RWPE2 (cell line): ENCODE data around the gene PLPPR5.

Source experiments
- ATAC-seq: fragments of 200-7000 bp; cut with Tn5 transposase; 3 replicates; pipeline ENCODE4 v1.9.1; 2021; ENCODE audit warnings: low read depth
- DNase-seq: peaks from one replicate; pipeline ENCODE4 v3.0.0-alpha.2; 2020; ENCODE audit warnings: low spot score
- H3K27ac ChIP-seq: fragments of 450-650 bp; 2 replicates; pipeline ENCODE4 v1.5.1; 2017; ENCODE audit warnings: mild to moderate bottlenecking; ENCODE audit not compliant: poor library complexity, severe bottlenecking
- H3K27me3 ChIP-seq: fragments of 250-450 bp; sonication (Bioruptor Pico); 2 replicates; pipeline ENCODE4 v1.5.1; 2021; ENCODE audit warnings: mild to moderate bottlenecking, moderate library complexity; ENCODE audit not compliant: insufficient read depth, poor library complexity, severe bottlenecking
- H3K36me3 ChIP-seq: fragments of 250-450 bp; sonication (Bioruptor Pico); 2 replicates; pipeline ENCODE4 v1.5.1; 2020; ENCODE audit warnings: low read depth, mild to moderate bottlenecking, moderate library complexity
- H3K4me1 ChIP-seq: fragments of 250-450 bp; sonication (Bioruptor Pico); 2 replicates; pipeline ENCODE4 v1.5.1; 2021; ENCODE audit warnings: mild to moderate bottlenecking, moderate library complexity; ENCODE audit not compliant: insufficient read depth, poor library complexity, severe bottlenecking
- H3K4me3 ChIP-seq: fragments of 250-450 bp; sonication (Bioruptor Pico); 2 replicates; pipeline ENCODE4 v1.5.1; 2021; ENCODE audit warnings: mild to moderate bottlenecking, moderate library complexity; ENCODE audit not compliant: severe bottlenecking
- H3K9me3 ChIP-seq: fragments of 250-450 bp; sonication (Bioruptor Pico); 2 replicates; pipeline ENCODE4 v1.5.1; 2021; ENCODE audit warnings: mild to moderate bottlenecking, moderate library complexity; ENCODE audit not compliant: severe bottlenecking
- CTCF ChIP-seq: fragments of 450-650 bp; IDR thresholded peaks from one replicate; pipeline ENCODE4 v1.5.1; 2017; ENCODE audit warnings: mild to moderate bottlenecking, moderate library complexity; ENCODE audit not compliant: poor library complexity, severe bottlenecking

PLPPR5 gene

DNA sequence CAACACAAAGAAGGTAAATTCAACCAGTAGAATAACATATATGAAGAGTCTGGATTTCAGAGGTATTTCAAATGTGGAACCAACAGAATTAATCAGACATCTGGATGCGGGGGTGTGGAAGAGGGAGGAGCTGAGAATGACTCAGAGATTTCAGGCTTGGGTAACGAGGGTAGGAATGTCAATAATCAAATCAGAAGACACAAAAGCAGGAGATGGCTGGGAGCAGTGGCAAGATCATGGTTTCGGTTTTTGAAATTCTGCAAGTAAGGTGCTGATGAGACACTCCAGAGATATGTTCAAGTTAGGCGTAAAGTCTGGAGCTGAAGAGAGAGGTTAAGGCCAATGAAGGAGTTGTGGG is 64.0 kb downstream of the PLPPR5 start:
- H3K9me3 ChIP-seq = no peaks in the 10 kb centered on the region
- no peaks in the 10 kb centered on the region for H3K27me3 ChIP-seq
- no peak overlapping the region for H3K4me3 ChIP-seq
- H3K36me3 ChIP-seq = no peaks in the 10 kb centered on the region
- no peak for TF ChIP-seq CTCF
- ATAC-seq (peak; percentile 90), DNase-seq (no peak)
- H3K4me1 ChIP-seq = peaks cover 10% of the 10 kb centered on the region
- no peak overlapping the region for H3K27ac ChIP-seq

- H3K4me1 ChIP-seq = peaks cover 10% of the 10 kb centered on the region
- no peaks in the 10 kb centered on the region for H3K36me3 ChIP-seq
- H3K4me3 ChIP-seq = no peak overlapping the region
- ATAC-seq (peak; percentile 16; the same call in 2 of the 3 replicates), DNase-seq (no peak)
- H3K27me3 ChIP-seq = no peaks in the 10 kb centered on the region
- no peak overlapping the region for H3K27ac ChIP-seq
- no peak for TF ChIP-seq CTCF
- no peaks in the 10 kb centered on the region for H3K9me3 ChIP-seq
Measured at GRCh38 chr1:98940069-98940721, 64.5 kb downstream of the PLPPR5 start.

GRCh38 chr1:98939471-98939870 is 65.2 kb downstream of the PLPPR5 start:
- ATAC-seq (no peak), DNase-seq (no peak)
- H3K36me3 ChIP-seq = no peaks in the 10 kb centered on the region
- H3K27ac ChIP-seq = no peak overlapping the region
- no peaks in the 10 kb centered on the region for H3K27me3 ChIP-seq
- no peak overlapping the region for H3K4me3 ChIP-seq
- H3K4me1 ChIP-seq = peaks cover 10% of the 10 kb centered on the region
- TF ChIP-seq CTCF = no peak
- no peaks in the 10 kb centered on the region for H3K9me3 ChIP-seq

DNA sequence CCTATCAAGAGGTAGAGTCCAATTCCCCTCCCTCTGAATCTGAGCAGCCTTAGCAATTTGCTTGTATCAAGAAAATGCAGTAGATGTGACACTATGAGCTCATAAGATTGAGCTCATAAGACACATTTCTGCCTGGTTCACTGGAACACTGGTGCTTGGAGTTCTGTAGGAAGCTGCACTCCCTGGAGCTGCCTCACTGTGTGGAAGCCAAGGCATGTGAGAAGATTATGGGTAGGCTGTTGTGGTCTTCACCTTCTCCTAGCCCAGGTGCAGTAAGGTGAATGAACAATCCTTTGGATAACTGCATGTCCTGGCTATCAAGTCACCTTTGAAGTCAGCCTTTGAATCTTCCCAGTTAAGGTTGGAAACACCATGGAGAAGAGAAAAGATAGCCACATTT is 67.3 kb downstream of the PLPPR5 start:
- no peak overlapping the region for H3K4me3 ChIP-seq
- TF ChIP-seq CTCF = no peak
- ATAC-seq = no peak
- H3K4me1 ChIP-seq = peaks cover 10% of the 10 kb centered on the region
- no peak overlapping the region for H3K27ac ChIP-seq
- H3K27me3 ChIP-seq = no peaks in the 10 kb centered on the region
- DNase-seq = no peak
- no peaks in the 10 kb centered on the region for H3K36me3 ChIP-seq
- H3K9me3 ChIP-seq = no peaks in the 10 kb centered on the region

DNA sequence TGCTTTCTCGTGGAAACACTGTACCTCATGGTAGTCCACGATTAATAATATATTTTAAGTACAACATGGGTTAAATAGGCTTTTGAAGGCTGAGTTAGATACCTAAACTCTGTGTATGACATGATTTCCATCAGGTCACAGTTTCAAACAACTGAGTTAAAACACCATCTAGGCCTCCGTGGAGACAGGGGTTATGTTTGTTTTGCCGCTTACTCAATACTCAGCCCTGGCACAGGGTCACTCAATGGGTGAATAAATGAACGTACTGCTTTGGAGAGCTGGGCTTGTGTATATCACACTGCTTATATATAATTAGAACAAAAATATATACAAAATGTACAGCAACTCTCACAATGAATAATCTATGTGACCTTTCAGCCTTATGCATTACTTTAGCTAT is 72.5 kb downstream of the PLPPR5 start:
- no peak for DNase-seq
- H3K27me3 ChIP-seq = no peaks in the 10 kb centered on the region
- H3K4me3 ChIP-seq = no peak overlapping the region
- ATAC-seq = no peak
- no peak for TF ChIP-seq CTCF
- no peaks in the 10 kb centered on the region for H3K36me3 ChIP-seq
- H3K9me3 ChIP-seq = no peaks in the 10 kb centered on the region
- H3K4me1 ChIP-seq = no peaks in the 10 kb centered on the region
- H3K27ac ChIP-seq = no peak overlapping the region
